Keratinocyte (primary cell): Measurements from ENCODE around the gene FAM210B.

ENCODE experiments used
- CTCF ChIP-seq, 3 experiments: IDR thresholded peaks in 1 of 3; conservative IDR thresholded peaks in 1 of 3; optimal IDR thresholded peaks in 1 of 3; 2 replicates in 2 of 3; 3 replicates in 1 of 3; pipeline versions ENCODE3 to v1.5.1; 2011; ENCODE audit warnings: low read length in 3 of 3, mild to moderate bottlenecking in 3 of 3, moderate library complexity in 2 of 3, control low read depth in 1 of 3, inconsistent platforms in 1 of 3; ENCODE audit not compliant: insufficient read depth in 2 of 3; ENCODE audit errors: extremely low read depth in 1 of 3
- EZH2 ChIP-seq: IDR thresholded peaks from one replicate; pipeline ENCODE4 v1.6.1; 2012; ENCODE audit warnings: inconsistent platforms, mild to moderate bottlenecking, low read length, moderate library complexity

- TF ChIP-seq CTCF (optimal IDR thresholded peaks at IDR 0.05 in 1 of 3, IDR thresholded peaks at IDR 0.05 in 1 of 3, conservative IDR thresholded peaks at IDR 0.05 in 1 of 3; ENCODE audit: extremely low read depth in 1 of 3, insufficient read depth in 2 of 3, low read length in 3 of 3) (no peak), EZH2 (no peak)
These were observed 9.8 kb downstream of the FAM210B start for GRCh38 chr20:56368351-56369134.
